GM12878 (cell line): ENCODE measurements around the gene MSH5. TPM values are rescaled to one million over a fixed set of nuclear protein-coding genes. Genes with fewer than 3 reads are reported as not detected.

Experiments
- ATAC-seq: fragments of 200-7000 bp; cut with Tn5 transposase; 3 replicates; pipeline ENCODE4 v1.9.1; 2020; ENCODE audit warnings: mild to moderate bottlenecking, moderate library complexity
- BruUV-seq: library from RNA; stranded (reverse); fragments of 400-500 nt; replicated peaks from 2 replicates; lab custom pipeline; 2021; lab: Mats Ljungman, UMichigan
- CTCF ChIA-PET: fragments of 300-600 bp; sonication (Branson Sonifier 250); formaldehyde crosslinking; extraction: SDS; loops from one replicate; lab custom pipeline; 2021; ENCODE audit warnings: inconsistent platforms; lab: Yijun Ruan, JAX
- POLR2A ChIA-PET: fragments of 350-600 bp; formaldehyde crosslinking; extraction: SDS; loops from one replicate; lab custom pipeline; 2021; ENCODE audit warnings: inconsistent platforms; lab: Charles Lee
- RAD21 ChIA-PET: fragments of 300-600 bp; sonication (Branson Sonifier 250); formaldehyde crosslinking; loops from one replicate; lab custom pipeline; 2023; ENCODE audit warnings: antibody characterized with exemption; ENCODE audit not compliant: unreplicated experiment; lab: Charles Lee
- SMC1A ChIA-PET: fragments of 300-600 bp; sonication (Branson Sonifier 250); formaldehyde crosslinking; loops from one replicate; lab custom pipeline; 2023; ENCODE audit not compliant: unreplicated experiment, uncharacterized antibody; lab: Charles Lee
- DNase-seq: peaks from one replicate; pipeline ENCODE4 v3.0.0-alpha.2; 2011; ENCODE audit warnings: low read depth, low spot score
- FAIRE-seq: peaks from 3 replicates; lab custom pipeline; 2011; peaks lifted over from hg19 to GRCh38; lab: Jason Lieb, UNC
- H2AFZ ChIP-seq: 2 replicates; pipeline ENCODE4 v1.6.0; 2011; ENCODE audit warnings: low read depth, low read length, control low read depth; ENCODE audit not compliant: control insufficient read depth
- H3K27ac ChIP-seq: 2 replicates; pipeline ENCODE4 v1.5.1; 2011; ENCODE audit warnings: control low read depth; ENCODE audit not compliant: control insufficient read depth, insufficient read depth
- H3K27me3 ChIP-seq, 2 experiments: replicated peaks in 1 of 2; 2 replicates each; pipeline versions ENCODE4 v1.6.0 to v1.6.1; 2011; ENCODE audit warnings: low read length in 1 of 2; ENCODE audit not compliant: control insufficient read depth in 2 of 2, insufficient read depth in 2 of 2
- H3K36me3 ChIP-seq, 2 experiments: 2 replicates each; pipeline ENCODE4 v1.5.1; 2011; ENCODE audit warnings: low read length in 1 of 2; ENCODE audit not compliant: control insufficient read depth in 2 of 2, insufficient read depth in 2 of 2
- H3K4me1 ChIP-seq: 2 replicates; pipeline ENCODE4 v1.6.1; 2011; ENCODE audit warnings: mild to moderate bottlenecking, low read length, moderate library complexity, mixed read lengths; ENCODE audit not compliant: control insufficient read depth, insufficient read depth
- H3K4me2 ChIP-seq: 2 replicates; pipeline ENCODE4 v1.6.0; 2011; ENCODE audit warnings: control low read depth; ENCODE audit not compliant: control insufficient read depth, insufficient read depth
- H3K4me3 ChIP-seq: fragments of 200-600 bp; sonication (generic); 2 replicates; pipeline ENCODE4 v1.5.1; 2016
- H3K79me2 ChIP-seq: 2 replicates; pipeline ENCODE4 v1.6.0; 2011; ENCODE audit warnings: low read length; ENCODE audit not compliant: control insufficient read depth, insufficient read depth
- H3K9ac ChIP-seq: 2 replicates; pipeline ENCODE4 v1.8.0; 2011; ENCODE audit warnings: low read length, control low read depth, mixed read lengths; ENCODE audit not compliant: control insufficient read depth, insufficient read depth
- H3K9me3 ChIP-seq: replicated peaks from 3 replicates; pipeline ENCODE4 v1.5.1; 2011; ENCODE audit warnings: mild to moderate bottlenecking, low read length; ENCODE audit not compliant: control insufficient read depth, insufficient read depth
- H4K20me1 ChIP-seq: 2 replicates; pipeline ENCODE4 v1.6.0; 2011; ENCODE audit not compliant: control insufficient read depth, insufficient read depth
- BACH1 ChIP-seq: fragments of 450-650 bp; IDR thresholded peaks from 2 replicates; pipeline ENCODE4 v1.6.1; 2017; ENCODE audit warnings: mild to moderate bottlenecking, borderline replicate concordance
- CTCF ChIP-seq, 3 experiments: IDR thresholded peaks in 2 of 3; conservative IDR thresholded peaks in 1 of 3; 2 replicates each; pipeline ENCODE4 v1.5.1; 2011; ENCODE audit warnings: low read depth in 3 of 3, low read length in 3 of 3, mild to moderate bottlenecking in 3 of 3, control low read depth in 2 of 3, moderate library complexity in 2 of 3, inconsistent platforms in 1 of 3, mixed read lengths in 1 of 3; ENCODE audit not compliant: control insufficient read depth in 2 of 3, insufficient read depth in 1 of 3; ENCODE audit errors: extremely low read depth in 1 of 3
- GABPA ChIP-seq: IDR thresholded peaks from 2 replicates; pipeline ENCODE4 v1.6.1; 2014; ENCODE audit warnings: antibody characterized with exemption, low read depth, mild to moderate bottlenecking, inconsistent platforms
- HCFC1 ChIP-seq: fragments of 150-350 bp; IDR thresholded peaks from 2 replicates; pipeline ENCODE4 v1.6.1; 2014; ENCODE audit warnings: low read length
- HDAC6 ChIP-seq: fragments of 200-600 bp; sonication (generic); IDR thresholded peaks from one replicate; pipeline ENCODE4 v1.8.0; 2017; ENCODE audit warnings: antibody characterized with exemption; ENCODE audit not compliant: unreplicated experiment
- IKZF1 ChIP-seq: fragments of 450-650 bp; conservative IDR thresholded peaks from 2 replicates; pipeline ENCODE4 v1.6.1; 2017; ENCODE audit warnings: antibody characterized with exemption, mild to moderate bottlenecking
- KAT2A ChIP-seq: conservative IDR thresholded peaks from 2 replicates; pipeline ENCODE4 v1.6.1; 2011; ENCODE audit warnings: low read depth, low read length; ENCODE audit not compliant: control insufficient read depth
- NBN ChIP-seq: fragments of 450-650 bp; IDR thresholded peaks from 2 replicates; pipeline ENCODE4 v1.6.1; 2016
- NFIC ChIP-seq: IDR thresholded peaks from 2 replicates; pipeline ENCODE4 v1.6.1; 2012; ENCODE audit warnings: low read depth, mild to moderate bottlenecking, inconsistent platforms, low read length, moderate library complexity
- NFYB ChIP-seq: IDR thresholded peaks from 2 replicates; pipeline ENCODE4 v1.6.1; 2011; ENCODE audit warnings: low read depth, mild to moderate bottlenecking, low read length, improper control_type of control experiment, moderate library complexity; ENCODE audit not compliant: insufficient read depth
- NKRF ChIP-seq: fragments of 450-650 bp; conservative IDR thresholded peaks from 2 replicates; pipeline ENCODE4 v1.6.1; 2017; ENCODE audit warnings: mild to moderate bottlenecking, moderate library complexity
- NR2C1 ChIP-seq: fragments of 450-650 bp; IDR thresholded peaks from 2 replicates; pipeline ENCODE4 v1.6.1; 2017; ENCODE audit warnings: antibody characterized with exemption, mild to moderate bottlenecking, moderate library complexity
- PAX8 ChIP-seq: fragments of 450-650 bp; IDR thresholded peaks from 2 replicates; pipeline ENCODE4 v1.6.1; 2017; ENCODE audit warnings: mild to moderate bottlenecking, moderate library complexity
- SKIL ChIP-seq: fragments of 450-650 bp; IDR thresholded peaks from 2 replicates; pipeline ENCODE4 v1.6.1; 2017; ENCODE audit warnings: mild to moderate bottlenecking, low read depth, inconsistent platforms; ENCODE audit not compliant: poor library complexity, severe bottlenecking
- SMAD5 ChIP-seq: IDR thresholded peaks from 2 replicates; pipeline ENCODE4 v1.6.1; 2016; ENCODE audit warnings: antibody characterized with exemption, low read depth
- SP1 ChIP-seq: IDR thresholded peaks from one replicate; pipeline ENCODE4 v1.6.1; 2011; ENCODE audit warnings: low read depth, low read length
- YBX1 ChIP-seq: fragments of 450-650 bp; IDR thresholded peaks from 2 replicates; pipeline ENCODE4 v1.6.1; 2016; ENCODE audit warnings: antibody characterized with exemption
- WGBS: methylation state at CpG from one replicate; pipeline ENCODE4 v1.1.6; 2016; ENCODE audit warnings: low lambda C conversion rate; ENCODE audit not compliant: insufficient replicate concordance, insufficient coverage; ENCODE audit errors: missing lambda C conversion rate; 5-methylcytosine and 5-hydroxymethylcytosine counted together
- in situ Hi-C: fragments of 300-500 bp; cut with MboI; formaldehyde crosslinking; loops from 9 replicates; pipeline ENCODE4 v1.14.3; 2018; ENCODE audit warnings: mixed read lengths
- intact Hi-C: fragments of 100-400 bp; cut with micrococcal nuclease; formaldehyde crosslinking; loops from one replicate; pipeline ENCODE4 v1.14.2; 2022; ENCODE audit not compliant: unreplicated experiment
- polyA plus RNA-seq, 11 experiments: library from polyadenylated mRNA; depleted of rRNA in 4 of 11; unstranded in 6 of 11; stranded (reverse) in 5 of 11; fragments of >200 nt; fragmentation: Nextera tagmentation in 4 of 11; fragmentation: Illumina TruSeq in 1 of 11; extraction: Ambion mirVana in 4 of 11; extraction: Trizol in 1 of 11; gene quantifications; 1 replicate in 1 of 11; 2 replicates in 10 of 11; pipeline versions ENCODE4 v1.2.1 to v1.2.3, GENCODE V29; 2011 to 2016; ENCODE audit warnings: inconsistent platforms in 2 of 11, missing spikeins in 2 of 11, low read depth in 1 of 11
- total RNA-seq, 4 experiments: library from RNA; depleted of rRNA in 3 of 4; stranded (reverse); fragments of >200 nt in 3 of 4; fragmentation: Illumina TruSeq in 1 of 4; extraction: Trizol in 1 of 4; gene quantifications; 2 replicates each; pipeline versions ENCODE4 v1.2.1 to v1.2.3, GENCODE V29; 2013 to 2021

MSH5 gene
- total and polyA plus RNA-seq, 10 of the 15 experiments (the other 5 are each of a cell fraction or from before 2014, with no cell fraction given): 9.1 to 52.7 (median 30.0) TPM

- no peak overlapping the region for H3K27ac ChIP-seq
- no peaks in the 10 kb centered on the region for H3K27me3 ChIP-seq
- 88% methylated on average over 32 of the region's 32 CpGs for WGBS
- ChIA-PET SMC1A (interaction anchor here (0.8 to 1.7 kb wide), 3 partner anchors 31 to 47 kb away, joined by 3 to 5 read pairs (median 4); partner anchors contain the start of gene LSM2), RAD21 (interaction anchor here (1.3 to 1.7 kb wide), 2 partner anchors 40 to 54 kb away, joined by 4 to 5 read pairs; partner anchors contain the start of gene CLIC1), CTCF (interaction anchor here (1.5 to 9.2 kb wide), 2 partner anchors 41 to 55 kb away, joined by 9 to 208 read pairs; partner anchors contain the start of genes CLIC1, DDAH2 and MSH5), POLR2A (interaction anchor here (0.6 to 1.4 kb wide), 2 partner anchors 44 to 55 kb away, joined by 3 to 6 read pairs; no protein-coding TSS in a partner anchor)
- H3K4me2 ChIP-seq: no peak overlapping the region
- no peak for TF ChIP-seq GABPA
- TF ChIP-seq BACH1: no peak
- TF ChIP-seq HCFC1: no peak
- TF ChIP-seq SKIL: no peak
- no peak for TF ChIP-seq SP1
- no peak for TF ChIP-seq SMAD5
- no peak for TF ChIP-seq NKRF
- no peak for TF ChIP-seq YBX1
- TF ChIP-seq NFYB: no peak
- TF ChIP-seq PAX8: no peak
- TF ChIP-seq CTCF (IDR thresholded peaks at IDR 0.05 in 2 of 3, conservative IDR thresholded peaks at IDR 0.05 in 1 of 3; ENCODE audit: control insufficient read depth in 2 of 3, extremely low read depth in 1 of 3, insufficient read depth in 1 of 3, low read depth in 3 of 3, low read length in 3 of 3): no peak
- no peak for TF ChIP-seq KAT2A
- TF ChIP-seq HDAC6: no peak
- no peak for TF ChIP-seq IKZF1
- no peak for TF ChIP-seq NR2C1
- TF ChIP-seq NFIC: no peak
- TF ChIP-seq NBN: no peak
- no peak overlapping the region for H3K9ac ChIP-seq
- H3K4me1 ChIP-seq: peaks cover 18% of the 10 kb centered on the region
- H3K9me3 ChIP-seq: no peaks in the 10 kb centered on the region
- intact Hi-C loops (loop anchor here (10.0 kb wide), 1 partner anchor 49 kb away; the partner anchor contains the start of gene HSPA1B), in situ Hi-C loops (no loop called here)
- H3K79me2 ChIP-seq: no peaks in the 10 kb centered on the region
- no peaks in the 10 kb centered on the region for H4K20me1 ChIP-seq
- H2AFZ ChIP-seq: no peak overlapping the region
- BruUV-seq: no TSS peak
- DNase-seq (no peak), ATAC-seq (no peak), FAIRE-seq (no peak)
- peaks cover 0 to 23% of the 10 kb centered on the region in 2 experiments; a peak in 2 of 4 replicates for H3K36me3 ChIP-seq
- H3K4me3 ChIP-seq: no peak overlapping the region
Observed at GRCh38 chr6:31775633-31776484, 36.1 kb downstream of the MSH5 start.
